NCI-H748 (cell line): Measurements from ENCODE around the gene PLA2G4A.

Source experiments
- DNase-seq: peaks from one replicate; lab custom pipeline; 2025; ENCODE audit not compliant: unreplicated experiment; lab: John Stamatoyannopoulos, UW

Gene PLA2G4A

DNA sequence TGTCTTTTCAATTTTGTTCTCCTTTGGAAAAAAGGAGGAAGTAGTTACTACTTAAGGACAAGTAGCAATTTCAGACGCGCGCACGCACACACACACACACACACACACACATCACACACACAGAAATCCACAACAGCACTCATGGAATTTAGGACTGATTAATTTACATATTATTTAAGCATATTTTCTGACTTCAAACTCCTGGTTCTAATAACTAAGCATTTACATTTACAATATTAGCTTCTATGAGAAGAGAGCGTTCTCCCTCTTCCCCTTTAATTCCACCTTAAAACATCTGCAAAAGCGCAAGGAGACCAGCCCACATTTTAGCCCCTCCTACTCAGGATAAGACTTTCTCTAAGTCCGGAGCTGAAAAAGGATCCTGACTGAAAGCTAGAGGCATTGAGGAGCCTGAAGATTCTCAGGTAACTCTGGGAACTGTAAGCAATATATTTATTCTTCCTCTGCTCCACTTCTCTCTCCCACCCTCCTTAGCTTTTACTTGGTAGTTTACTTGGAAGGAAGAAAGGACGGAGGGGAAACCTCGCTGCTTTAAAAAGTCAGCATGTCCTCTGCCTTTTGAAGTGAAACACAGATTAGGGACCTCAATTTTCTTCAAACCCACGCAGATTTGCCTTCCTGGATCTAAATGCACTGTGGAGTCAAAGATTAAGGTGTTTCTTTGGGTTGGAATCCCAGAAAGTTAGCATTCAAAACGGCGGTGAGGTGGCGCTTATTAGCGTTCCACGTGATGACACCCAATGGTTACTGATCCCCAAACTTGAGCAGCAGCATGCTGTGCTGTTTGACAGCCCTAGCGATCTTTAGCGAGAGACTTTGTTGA is at the start of gene PLA2G4A:
Gene PLA2G4A, plus strand, starts transcription at position 339 of the 844 bp plus-strand sequence. CDS start 25,406 bp downstream, outside the sequence.
- DNase-seq, result peak; percentile 16

GRCh38 chr1:186780076-186780475 is 48.7 kb upstream of the PLA2G4A start:
- DNase-seq, result no peak

DNA sequence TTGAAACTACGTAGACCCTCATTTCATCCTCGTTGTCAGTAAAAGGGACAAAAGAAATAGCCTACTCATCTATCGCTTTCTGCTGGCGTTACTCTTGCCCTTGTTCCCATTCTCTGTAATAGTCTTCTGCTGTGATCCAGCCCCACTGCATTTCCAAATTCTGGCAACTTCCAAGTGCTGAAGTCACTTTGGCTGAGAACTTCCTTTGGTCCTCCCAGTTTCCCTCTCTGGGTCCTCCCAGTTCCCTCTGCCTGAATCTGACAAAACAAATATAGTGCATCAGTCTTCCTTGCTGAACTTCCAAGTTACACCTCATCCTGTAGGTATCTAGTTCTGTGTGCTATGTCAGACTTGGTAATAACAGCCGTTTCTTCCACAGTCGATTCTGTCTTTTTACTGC is 47.0 kb upstream of the PLA2G4A start:
- DNase-seq, result no peak

GRCh38 chr1:186782791-186783190 is 46.0 kb upstream of the PLA2G4A start:
- no peak for DNase-seq

DNA sequence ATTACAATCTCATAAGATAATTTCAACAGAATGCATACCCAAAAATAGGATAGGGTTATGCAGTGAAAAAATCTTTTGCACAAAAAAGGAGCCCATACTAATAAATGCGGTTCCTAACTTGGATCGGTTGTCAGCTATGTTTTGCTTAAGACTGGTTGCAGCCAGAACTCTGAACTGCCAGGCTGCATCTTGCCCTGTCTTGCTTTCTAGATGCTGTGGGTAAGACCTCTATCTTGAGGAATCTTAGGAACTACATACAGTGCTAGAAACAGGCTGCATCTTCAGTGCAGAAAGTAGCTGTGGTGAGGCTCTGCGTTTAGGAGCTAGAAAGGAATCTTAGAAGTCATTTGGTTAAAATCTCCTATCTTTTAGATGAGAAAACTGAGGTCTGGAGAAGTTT is 45.6 kb upstream of the PLA2G4A start:
- DNase-seq, result no peak

GRCh38 chr1:186785503-186785902 is 43.2 kb upstream of the PLA2G4A start:
- no peak for DNase-seq

- DNase-seq, result no peak
Observed at GRCh38 chr1:186790101-186790500, 38.6 kb upstream of the PLA2G4A start.

DNA sequence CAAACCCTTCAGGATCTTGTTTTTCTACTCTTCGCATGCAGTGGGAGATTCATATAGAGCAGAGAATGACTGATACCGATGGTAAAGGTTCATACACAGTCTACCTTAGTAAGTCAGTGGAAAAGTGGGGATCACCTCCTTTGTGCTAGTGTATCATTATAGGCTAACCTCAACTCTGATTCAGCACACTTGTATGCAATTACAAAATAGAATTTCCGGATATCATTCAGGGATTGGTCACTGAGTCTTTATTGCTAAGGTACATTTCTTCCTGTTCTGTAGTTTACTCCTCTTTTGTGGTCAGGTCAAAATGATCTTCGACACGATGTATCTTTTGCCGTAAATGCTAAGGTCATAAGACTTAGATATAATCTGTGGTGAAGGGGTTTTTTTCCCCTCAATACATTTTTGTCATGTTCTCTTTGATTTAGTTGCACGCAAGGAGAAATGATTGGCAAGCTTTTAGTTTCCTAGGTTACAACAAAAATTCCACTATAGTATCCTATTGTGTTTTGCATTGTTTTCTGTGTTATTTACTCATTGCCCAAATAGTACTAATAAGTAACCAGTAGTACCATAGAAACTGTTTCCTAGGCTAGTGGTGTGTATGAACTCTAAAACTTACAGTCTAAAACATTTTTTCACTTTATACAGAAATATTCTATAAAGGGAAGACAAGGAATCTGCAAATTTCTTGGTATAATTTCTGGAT is 35.7 kb upstream of the PLA2G4A start:
- no peak for DNase-seq

DNA sequence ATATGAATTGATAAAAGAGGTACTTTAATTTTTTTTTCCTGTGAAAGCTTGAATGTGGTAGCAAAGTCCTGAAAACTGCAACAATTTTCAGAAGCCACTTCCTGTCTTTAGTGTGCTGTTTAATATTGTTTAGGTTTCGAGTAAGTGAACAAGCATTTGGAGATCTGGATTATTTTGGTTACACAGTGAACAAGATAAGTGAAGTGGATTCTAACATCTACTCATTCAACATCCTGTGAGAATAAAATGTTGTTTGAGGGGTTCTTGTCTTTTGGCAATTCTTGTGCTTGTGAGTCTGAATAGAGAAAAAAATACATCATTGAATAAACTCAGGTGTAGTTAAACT is 35.2 kb upstream of the PLA2G4A start:
- DNase-seq, result no peak

GRCh38 chr1:186798960-186799688 is 29.6 kb upstream of the PLA2G4A start:
- peak; percentile 76 for DNase-seq

GRCh38 chr1:186799689-186800054 is 29.1 kb upstream of the PLA2G4A start:
- no peak for DNase-seq

GRCh38 chr1:186802388-186802787 is 26.4 kb upstream of the PLA2G4A start:
- DNase-seq, result no peak

- DNase-seq, result no peak
Observed at GRCh38 chr1:186804679-186805078, 24.1 kb upstream of the PLA2G4A start.

DNA sequence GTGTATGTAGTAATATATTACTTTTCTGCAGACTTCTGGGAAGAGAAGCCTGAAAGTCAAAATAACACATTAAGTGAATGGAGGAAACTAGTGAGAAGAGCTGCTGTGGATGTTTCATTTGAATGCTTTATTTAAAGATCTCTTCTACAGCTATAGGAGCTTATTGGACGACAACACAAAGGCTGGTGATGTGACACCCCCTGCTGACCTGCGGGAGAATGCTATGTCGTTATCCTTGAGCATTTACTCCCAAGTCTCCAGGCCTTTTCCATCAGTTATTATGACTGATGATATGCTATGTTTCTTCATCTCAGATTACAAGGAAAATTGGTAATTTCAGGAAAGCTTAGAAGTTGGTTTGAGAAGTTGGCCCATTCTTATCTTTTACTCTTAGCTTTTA is 22.3 kb upstream of the PLA2G4A start:
- DNase-seq, result peak; percentile 4

GRCh38 chr1:186807163-186807562 is 21.6 kb upstream of the PLA2G4A start:
- DNase-seq, result no peak

DNA sequence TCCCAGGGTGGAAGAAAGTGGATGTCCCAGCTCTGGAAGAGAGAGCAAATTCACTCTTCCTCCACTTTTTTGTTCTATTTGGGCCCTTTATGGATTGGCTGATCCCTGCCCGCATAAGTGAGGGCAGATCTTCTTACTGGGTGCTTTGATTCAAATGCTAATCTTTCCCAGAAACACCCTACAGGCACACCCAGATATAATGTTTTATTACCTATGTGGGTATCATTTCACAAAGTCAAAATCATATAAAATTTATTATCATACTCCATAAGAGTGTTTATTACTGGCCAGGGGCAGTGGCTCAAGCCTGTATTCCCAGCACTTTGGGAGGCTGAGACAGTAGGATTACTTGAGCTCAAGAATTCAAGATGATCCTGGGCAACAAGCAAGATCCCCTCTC is 16.9 kb upstream of the PLA2G4A start:
- no peak for DNase-seq

DNA sequence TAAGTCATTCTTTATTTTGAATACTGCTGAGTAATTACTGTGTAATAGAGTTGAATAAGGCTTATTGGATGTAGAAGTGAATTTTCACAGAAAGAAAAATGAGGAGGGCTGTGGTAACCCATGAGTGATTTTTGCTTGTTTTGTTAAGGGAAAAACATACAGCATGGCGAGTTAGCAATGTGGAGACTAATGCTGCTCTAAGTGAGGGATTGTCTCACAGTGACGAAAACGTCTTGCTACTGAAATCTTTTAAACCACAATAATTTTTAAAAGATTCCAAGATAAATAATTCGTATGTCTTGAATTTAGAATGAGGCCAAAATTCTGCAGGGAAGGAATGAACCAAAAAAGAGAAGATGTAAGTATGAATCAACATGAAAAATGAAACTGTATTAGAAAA is 16.2 kb upstream of the PLA2G4A start:
- DNase-seq, result no peak

DNA sequence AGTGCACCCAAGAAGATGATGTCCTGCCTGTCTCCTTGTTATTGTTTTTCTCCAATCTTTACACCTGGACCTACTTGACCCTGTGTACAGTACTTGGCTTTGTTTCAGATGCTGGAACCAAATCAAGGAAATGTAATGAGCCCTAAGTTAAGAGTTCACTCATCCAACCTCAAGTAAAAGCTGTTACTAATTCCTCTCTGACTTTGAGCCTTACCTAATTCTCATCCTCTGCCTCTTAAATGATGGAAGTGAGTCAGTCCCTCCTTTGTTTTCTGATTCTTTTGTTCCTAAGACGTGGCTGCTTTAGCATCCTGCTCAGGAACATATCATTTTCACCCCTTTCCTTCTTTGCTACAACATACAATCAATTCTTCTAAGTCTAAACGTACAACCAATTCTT is 15.3 kb upstream of the PLA2G4A start:
- DNase-seq, result no peak

DNA sequence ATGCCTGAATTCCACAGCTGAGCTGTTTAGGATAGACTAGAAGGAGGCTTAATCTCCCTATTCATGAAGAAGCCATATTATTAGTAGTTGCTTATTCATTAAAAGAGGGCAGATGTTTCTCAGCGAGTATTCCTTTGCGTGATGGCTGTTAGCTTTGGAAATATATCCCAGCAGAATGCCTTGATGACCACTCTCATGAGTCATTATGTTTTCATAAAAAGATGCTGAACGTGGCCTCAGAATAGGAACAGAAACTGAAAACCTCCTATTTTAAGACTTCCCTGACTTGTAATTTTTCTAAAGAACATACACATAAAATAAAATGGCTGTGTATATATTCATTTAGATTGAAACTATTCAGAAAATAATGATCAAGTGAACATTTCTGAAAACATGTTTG is 9.6 kb upstream of the PLA2G4A start:
- no peak for DNase-seq

DNA sequence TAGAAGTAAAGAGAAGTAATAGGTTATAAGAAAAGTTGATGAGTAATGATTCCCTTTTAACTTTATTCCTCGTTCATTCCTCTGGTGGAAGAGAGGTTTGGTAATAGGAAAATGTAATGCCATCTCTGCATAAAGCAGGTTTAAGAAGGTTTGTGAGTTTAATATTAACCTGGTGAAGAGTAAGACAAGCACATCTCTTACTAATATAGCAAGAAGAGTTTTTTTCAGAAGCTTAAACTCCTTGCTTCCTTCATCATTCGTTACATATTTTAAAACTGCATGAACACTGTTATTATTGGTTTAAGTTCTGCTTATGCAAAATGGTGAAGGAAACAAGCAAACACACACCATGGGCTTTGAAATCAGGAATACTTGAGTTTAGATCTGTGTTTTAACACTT is 9.2 kb upstream of the PLA2G4A start:
- no peak for DNase-seq

GRCh38 chr1:186829686-186830587 is 1.2 kb downstream of the PLA2G4A start:
- DNase-seq, result no peak
